HG02885 (cell line): ENCODE results near the gene SOS2.
"Not testable (repeated sequence)": the region's sequence is repeated elsewhere in the genome, so short reads cannot be mapped to it uniquely, and the experiment has no call there.

ENCODE experiments used
- ATAC-seq: cut with Tn5 transposase; IDR thresholded peaks from one replicate; pipeline ENCODE4 v1.9.1; 2021; ENCODE audit warnings: mild to moderate bottlenecking; ENCODE audit not compliant: unreplicated experiment, poor library complexity

SOS2 gene

GRCh38 chr14:50229681-50230080 is 1.7 kb downstream of the SOS2 start:
- no peak for ATAC-seq

GRCh38 chr14:50228313-50228712 is 3.1 kb downstream of the SOS2 start:
- ATAC-seq, result no peak

GRCh38 chr14:50225974-50226297 is 5.4 kb downstream of the SOS2 start:
- ATAC-seq, result no peak

- ATAC-seq, result no peak
Measured at GRCh38 chr14:50225067-50225973, 6.1 kb downstream of the SOS2 start.

GRCh38 chr14:50222055-50222613 is 9.2 kb downstream of the SOS2 start:
- ATAC-seq, result no peak

- ATAC-seq, result no peak
Measured at GRCh38 chr14:50218501-50218900, 12.9 kb downstream of the SOS2 start.

- no peak for ATAC-seq
Measured at GRCh38 chr14:50215416-50215815, 16.0 kb downstream of the SOS2 start.

GRCh38 chr14:50213795-50214194 is 17.6 kb downstream of the SOS2 start:
- ATAC-seq, result no peak

GRCh38 chr14:50212726-50213125 is 18.7 kb downstream of the SOS2 start:
- ATAC-seq, result no peak

GRCh38 chr14:50210074-50210473 is 21.3 kb downstream of the SOS2 start:
- no peak for ATAC-seq

- ATAC-seq, result no peak
Measured at GRCh38 chr14:50198499-50198898, 32.9 kb downstream of the SOS2 start.

- ATAC-seq, result no peak
Measured at GRCh38 chr14:50191499-50191898, 39.9 kb downstream of the SOS2 start.

- ATAC-seq, result no peak
Measured at GRCh38 chr14:50186107-50186506, 45.3 kb downstream of the SOS2 start.

GRCh38 chr14:50173891-50174290 is 57.5 kb downstream of the SOS2 start:
- no peak for ATAC-seq

GRCh38 chr14:50171895-50172294 is 59.5 kb downstream of the SOS2 start:
- no peak for ATAC-seq

- not testable (repeated sequence) for ATAC-seq
Measured at GRCh38 chr14:50167381-50167780, 64.0 kb downstream of the SOS2 start.

- no peak for ATAC-seq
Measured at GRCh38 chr14:50156111-50156510, 75.3 kb downstream of the SOS2 start.

GRCh38 chr14:50148799-50149198 is 82.6 kb downstream of the SOS2 start:
- no peak for ATAC-seq

GRCh38 chr14:50139192-50139591 is 92.2 kb downstream of the SOS2 start:
- ATAC-seq, result no peak

GRCh38 chr14:50127802-50128201 is 103.6 kb downstream of the SOS2 start:
- ATAC-seq, result no peak

- ATAC-seq, result no peak
Measured at GRCh38 chr14:50123062-50123461, 108.3 kb downstream of the SOS2 start.

- no peak for ATAC-seq
Measured at GRCh38 chr14:50122291-50122690, 109.1 kb downstream of the SOS2 start.
